NCI-H1694 treated with DMSO at 0.1 percent for 48 hours (cell line): Measurements from ENCODE around the gene PRKACA.

Source experiments
- DNase-seq: peaks from one replicate; lab custom pipeline; 2025; lab: John Stamatoyannopoulos, UW

Gene PRKACA

GRCh38 chr19:14117668-14118164 is at the start of gene PRKACA:
PRKACA (minus strand) TSS chr19:14117762; CDS start chr19:14117547, 215 bp downstream.
- DNase-seq: peak; percentile 98

DNA sequence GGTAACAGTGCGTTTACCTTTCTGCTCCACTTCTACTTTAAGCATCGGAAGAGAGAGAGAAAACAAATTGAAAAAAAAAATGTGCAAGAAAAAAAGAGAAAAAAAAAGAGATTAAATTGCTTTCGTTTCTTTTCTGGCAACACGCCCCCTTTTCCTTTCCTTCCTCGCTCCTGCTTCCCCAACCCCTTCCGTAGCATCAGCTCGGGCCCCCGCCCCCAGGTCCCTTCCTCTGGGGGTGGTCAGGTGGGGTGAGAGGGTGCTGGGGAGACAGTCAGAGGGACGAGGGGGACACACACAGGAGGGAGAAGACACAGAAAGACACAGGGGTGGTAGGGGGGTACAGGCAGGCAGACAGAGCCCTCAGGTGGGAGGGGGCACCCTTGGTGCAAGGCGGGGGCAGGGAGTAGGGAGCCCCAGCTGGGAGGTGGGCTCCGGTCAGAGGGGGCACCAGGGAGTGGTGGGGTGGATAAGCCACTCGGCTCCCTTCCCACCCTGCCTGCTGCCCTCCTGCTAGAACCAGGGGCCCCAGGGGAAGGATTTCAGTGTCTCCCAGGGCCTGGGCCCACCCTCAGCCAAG is 49.5 kb upstream of the PRKACA start:
- no peak for DNase-seq

- DNase-seq: no peak
These were observed 48.6 kb upstream of the PRKACA start for GRCh38 chr19:14165990-14166830.

DNA sequence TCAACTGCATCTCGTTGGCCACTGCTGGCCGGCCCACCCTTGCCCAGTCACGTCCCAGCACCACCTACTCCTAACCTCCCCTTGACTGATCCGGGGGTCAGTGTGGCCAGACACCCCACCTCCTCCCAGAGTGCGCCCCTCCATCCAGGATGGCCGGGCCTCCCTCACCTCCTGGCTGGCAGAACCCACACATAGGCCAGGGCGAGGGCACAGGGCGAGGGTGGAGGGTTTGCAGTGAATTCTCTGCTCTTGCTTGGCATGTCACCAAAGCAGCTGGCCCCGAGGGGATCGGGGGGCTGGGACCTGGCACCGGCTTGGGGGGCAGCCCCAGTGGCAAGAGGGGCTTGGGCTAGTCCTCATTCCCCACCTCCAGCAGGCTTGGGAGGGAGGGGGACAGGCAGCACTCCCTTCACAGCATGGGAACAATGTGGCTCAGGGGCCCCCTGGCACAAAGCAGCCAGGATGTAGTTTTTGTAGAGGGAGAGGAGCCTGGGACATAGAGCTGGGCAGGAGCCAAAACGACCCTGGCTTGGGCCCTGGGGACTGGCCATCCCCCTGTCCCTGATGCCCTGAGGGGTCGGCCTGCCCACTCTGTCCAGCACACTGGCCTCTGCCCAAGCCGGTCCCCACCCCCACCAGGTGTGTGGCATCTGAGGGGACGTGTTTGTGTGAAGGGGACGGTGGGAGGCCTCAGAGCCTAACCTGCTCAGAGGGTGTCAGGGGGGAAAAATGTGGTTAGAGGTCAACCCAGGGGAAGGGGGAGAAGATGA is 47.3 kb upstream of the PRKACA start:
- DNase-seq: no peak

DNA sequence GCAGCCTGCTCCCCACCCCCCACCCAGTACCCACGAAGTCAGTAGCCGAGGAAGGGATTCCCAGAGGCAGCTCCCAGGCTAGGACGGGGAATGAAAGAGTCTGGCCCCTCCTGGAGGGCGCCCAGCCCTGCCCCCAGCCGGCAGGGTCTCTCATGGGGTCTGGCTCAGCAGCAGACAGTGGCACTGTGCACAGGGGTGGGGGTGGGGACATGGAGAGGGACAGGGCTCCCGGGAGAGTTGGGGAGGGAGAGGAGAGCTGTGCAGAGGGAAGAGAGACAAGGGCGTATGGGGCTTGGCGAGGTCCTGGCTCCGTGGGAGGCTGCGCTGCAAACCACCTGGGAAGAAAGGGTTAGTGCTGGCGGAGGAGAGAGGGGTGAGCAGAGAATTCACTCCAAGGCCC is 46.5 kb upstream of the PRKACA start:
- DNase-seq: no peak

GRCh38 chr19:14162871-14163297 is 45.3 kb upstream of the PRKACA start:
- DNase-seq: no peak

DNA sequence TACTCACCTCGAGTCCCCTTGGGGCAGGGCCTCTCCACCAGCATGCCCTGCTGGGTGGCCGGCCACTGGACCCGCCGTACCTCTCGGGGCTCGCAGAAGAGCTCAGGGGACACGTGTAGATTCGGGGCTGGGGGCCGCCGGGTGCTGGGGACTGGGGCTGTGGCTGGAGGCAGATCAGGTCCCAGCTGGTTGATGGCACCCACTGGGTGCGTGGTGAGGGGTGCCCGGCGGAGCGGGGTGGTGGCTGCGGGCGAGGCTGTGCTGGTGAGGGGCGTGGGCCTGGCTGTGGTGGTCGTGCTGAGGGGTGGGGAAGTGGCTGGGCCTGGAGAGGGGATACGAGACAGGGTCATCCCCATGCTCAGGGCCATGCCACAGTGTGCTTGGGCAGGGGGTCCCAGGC is 43.7 kb upstream of the PRKACA start:
- no peak for DNase-seq

GRCh38 chr19:14160017-14160703 is 42.6 kb upstream of the PRKACA start:
- DNase-seq: no peak

GRCh38 chr19:14159059-14159458 is 41.5 kb upstream of the PRKACA start:
- no peak for DNase-seq

DNA sequence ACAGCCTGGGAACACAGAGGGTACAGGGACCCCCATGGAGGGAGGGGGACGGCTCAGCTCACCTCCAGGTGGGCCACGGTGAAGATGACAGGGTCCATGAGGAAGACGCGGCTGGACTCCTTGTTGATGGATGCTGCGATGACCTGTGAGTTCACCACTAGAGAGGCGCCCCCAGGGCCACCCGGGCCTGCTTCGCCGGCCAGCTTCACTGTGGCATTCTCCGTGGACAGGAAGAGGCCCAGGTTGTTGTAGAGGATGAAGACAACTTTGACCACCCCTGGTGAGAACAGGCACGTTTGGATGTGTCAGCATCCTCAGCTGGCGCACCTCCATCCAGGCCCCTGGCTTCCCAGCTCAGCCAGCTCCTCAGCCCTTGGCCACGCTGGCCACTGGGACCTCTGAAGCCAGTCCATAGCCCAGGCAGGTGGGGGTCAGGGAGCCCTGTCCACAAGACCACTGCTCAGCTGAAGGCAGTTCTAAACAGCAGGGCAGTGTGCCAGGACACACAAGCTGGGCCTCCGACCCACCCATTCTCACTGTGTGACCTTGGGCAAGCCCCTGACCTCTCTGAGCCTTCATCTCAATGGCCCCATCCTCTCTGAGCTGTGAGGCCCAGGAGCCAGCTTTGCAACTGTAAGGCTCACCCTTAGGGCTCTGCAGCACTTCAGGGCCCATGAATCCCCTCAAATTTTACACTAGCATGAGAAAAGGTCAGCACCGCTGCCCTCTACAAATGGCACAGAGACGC is 40.9 kb upstream of the PRKACA start:
- no peak for DNase-seq

DNA sequence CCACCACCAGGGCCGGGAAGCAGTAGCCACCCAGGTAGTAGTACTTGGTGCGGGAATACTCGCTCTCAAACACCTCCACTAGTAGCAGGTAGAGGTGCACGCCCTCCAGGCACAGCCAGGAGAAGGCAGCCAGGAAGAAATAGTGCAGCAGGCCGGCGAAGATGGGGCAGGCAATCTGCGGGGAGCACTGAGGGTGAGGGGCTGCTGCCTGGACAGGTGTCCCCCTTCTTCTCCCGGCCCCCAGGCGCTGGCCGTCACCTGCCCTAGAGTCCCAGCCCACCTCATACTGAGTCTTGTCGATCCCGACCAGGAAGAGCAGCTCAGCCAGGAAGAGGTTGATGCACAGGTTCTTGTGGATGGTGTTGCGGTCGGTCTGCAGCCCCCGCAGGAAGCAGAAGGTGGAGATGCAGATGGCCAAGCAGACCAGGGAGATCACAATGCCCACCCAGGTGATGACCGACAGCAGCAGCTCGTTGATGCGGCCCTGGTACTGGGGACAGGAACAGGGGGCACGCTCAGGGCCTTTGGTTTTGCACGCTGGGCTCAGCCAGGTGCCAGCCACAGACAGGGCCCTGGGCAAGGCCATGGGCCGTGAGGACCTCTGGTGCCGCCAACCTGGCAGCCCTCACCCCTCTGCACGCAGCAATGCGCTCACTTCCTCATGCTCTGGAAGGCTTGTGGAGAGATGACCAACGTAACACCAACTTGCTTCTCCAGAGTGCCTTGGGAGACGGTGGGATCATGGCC is 39.6 kb upstream of the PRKACA start:
- DNase-seq: no peak

DNA sequence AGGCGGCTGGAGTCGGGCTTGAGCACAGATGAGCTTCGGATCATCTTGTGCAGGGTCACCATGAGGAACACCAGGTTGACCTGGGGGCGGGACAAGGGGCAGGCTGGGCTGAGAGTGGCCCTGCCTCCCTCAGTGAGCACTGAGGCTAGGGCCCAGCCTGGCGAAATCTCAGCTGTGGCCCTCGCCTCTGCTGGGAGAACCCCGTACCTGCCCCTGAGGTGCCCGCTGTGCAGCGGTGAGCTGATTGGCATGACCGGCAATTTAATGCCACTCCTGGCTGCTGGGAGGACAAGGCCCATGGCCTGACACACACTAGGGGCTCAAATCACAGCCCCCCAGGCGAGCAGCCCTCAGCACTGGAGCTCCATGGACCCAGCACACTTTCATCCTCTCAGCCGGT is 38.6 kb upstream of the PRKACA start:
- no peak for DNase-seq

GRCh38 chr19:14155371-14155770 is 37.8 kb upstream of the PRKACA start:
- DNase-seq: no peak

DNA sequence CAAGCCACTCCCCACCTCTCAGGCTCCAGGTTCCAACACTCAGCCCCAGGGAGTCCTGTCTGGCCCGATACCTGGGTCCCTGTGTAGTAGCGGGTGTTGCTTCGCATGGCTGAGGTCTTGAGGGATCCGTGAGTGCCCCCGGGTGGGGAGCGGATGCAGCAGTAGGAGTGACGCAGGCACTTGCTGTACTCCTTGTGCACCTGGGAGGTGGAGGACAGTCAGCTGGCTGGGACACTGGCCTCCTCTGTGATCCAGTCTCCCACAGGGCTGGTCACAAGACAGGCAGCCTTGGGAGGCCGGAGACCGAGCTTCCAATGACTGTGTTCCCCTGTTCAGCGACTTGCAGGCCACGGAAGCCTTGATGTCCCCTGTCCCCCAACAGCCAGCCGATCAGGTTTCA is 35.2 kb upstream of the PRKACA start:
- DNase-seq: no peak

DNA sequence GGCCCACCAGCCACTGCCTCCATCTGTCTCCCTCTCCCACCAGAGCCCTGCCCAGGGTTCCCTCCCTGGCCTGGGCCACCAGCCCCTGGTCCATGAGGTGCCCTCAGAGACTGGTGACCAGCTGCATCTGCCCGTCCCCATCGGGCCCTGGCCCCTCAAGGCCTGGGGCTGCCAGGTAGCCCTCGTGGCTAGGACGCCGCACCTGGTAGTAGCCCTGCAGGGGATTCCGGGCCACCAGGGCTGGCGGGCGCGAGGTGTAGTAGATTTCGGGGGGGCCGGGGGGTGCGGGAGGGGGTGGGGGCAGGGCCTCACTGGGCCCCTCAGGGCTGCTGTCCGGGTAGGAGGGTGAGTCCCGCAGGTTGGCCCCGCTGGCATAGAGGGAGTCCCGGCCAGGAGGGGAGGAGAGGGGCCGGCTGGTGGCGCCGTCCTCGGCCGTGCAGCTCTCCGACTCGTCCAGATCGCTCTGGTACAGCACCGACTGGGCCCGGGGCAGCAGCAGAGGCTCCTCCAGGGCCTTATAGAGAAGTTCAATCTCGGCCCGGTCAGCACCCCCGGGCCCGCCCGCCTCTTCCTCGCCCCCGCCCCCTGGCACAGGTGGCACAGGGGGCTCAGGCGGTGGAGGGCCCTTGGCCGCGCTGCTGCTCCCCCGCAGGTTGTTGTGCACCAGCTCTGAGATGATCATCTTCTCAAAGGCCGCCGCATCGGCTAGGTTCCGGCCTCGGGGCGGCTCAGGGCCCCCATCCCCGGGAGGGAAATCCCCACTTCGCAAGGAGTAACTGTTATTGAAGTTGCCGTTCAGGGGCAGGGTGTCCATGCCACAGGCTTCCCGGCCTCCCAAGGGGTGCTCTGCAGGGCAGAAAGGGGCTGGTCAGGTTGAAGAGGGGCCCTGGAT is 33.5 kb upstream of the PRKACA start:
- no peak for DNase-seq

DNA sequence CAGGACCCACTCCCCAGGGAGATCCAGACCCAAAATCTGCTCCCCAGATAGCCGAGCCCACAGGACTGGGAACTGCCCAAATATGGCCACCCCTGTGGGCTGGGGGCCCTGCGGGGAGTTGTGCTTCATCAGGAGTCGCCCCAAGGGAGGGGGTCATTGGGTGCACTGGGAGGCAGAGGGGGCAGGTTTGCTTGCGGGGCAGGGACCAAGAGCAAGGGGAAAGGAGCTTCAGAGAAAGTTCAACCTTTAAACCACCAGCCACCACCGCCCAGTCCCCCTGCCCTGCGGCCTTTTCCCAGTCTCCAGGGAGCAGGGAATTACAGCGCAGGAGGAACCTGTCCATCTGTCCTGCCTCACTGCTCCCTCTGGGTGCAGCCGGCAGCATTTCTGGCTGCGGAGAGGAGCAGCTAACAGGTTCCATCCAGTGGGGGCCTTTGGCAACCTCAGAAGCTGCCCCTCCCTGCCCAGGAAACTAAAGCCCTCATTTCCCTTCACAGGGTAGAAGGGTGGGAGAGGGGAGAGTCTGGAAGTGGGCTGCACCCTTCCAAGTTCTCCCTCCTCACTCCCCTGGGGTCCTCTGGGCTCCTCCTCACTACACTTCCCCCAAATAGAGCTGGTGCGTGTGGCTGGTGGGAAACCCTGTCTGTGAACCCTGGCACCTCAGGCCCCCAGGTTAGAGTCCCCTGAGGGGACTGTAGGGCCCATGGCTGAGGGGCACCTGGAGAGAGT is 32.6 kb upstream of the PRKACA start:
- no peak for DNase-seq

GRCh38 chr19:14149509-14149994 is 32.0 kb upstream of the PRKACA start:
- DNase-seq: no peak

GRCh38 chr19:14148751-14149410 is 31.3 kb upstream of the PRKACA start:
- no peak for DNase-seq
